GM19438 (cell line): ENCODE measurements around the gene PAFAH2.
"Not testable (repeated sequence)": the region's sequence is repeated elsewhere in the genome, so short reads cannot be mapped to it uniquely, and the experiment has no call there.

ENCODE experiments used
- ATAC-seq: cut with Tn5 transposase; IDR thresholded peaks from one replicate; pipeline ENCODE4 v1.9.1; 2021; ENCODE audit warnings: low read depth; ENCODE audit not compliant: unreplicated experiment

Gene PAFAH2

GRCh38 chr1:25943511-25943910, 54.4 kb downstream of the PAFAH2 start:
- not testable (repeated sequence) for ATAC-seq

DNA sequence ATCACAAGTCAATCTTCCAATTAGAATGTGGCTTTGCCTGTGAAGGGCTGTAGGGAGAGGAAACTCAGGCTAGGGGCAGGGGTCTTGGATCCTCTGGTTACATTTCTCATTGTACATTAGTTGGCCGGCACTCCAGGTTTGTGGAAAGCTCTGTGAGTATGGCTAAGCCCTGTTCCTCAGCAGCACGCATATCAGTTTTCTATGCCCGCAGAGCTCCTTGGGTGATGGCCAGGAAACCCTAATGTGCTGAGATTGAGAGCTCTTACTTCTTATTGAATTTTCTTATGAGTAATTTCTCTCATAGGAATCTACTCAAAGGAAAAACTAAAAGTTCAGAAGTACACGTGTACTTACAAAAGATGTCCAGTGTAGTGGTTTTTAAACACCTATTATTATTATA, 60.9 kb downstream of the PAFAH2 start:
- ATAC-seq: no peak

- no peak for ATAC-seq
Measured at GRCh38 chr1:25933479-25934365, 64.1 kb downstream of the PAFAH2 start.

DNA sequence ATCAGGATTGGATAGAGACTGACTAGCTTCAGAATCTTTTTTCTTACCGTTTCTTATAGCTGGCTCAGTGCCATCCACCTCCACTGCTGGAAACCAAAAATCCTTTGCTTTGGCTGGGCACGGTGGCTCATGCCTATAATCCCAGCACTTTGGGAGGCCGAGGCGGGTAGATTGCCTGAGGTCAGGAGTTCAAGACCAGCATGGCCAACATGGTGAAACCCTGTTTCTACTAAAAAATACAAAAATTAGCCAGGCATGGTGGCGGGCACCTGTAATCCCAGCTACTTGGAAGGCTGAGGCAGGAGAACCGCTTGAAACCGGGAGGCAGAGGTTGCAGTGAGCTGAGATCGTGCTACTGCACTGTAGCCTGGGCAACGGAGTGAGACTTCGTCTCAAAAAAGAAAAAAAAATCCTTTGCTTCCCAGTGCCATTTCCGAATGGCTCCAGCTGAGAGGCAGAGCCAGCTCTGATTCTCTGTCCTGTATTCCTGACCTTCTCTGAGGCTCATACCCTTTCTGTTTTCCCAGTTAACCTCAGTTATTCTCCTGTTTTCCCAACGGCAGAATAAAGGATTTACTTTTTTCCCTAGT, 65.0 kb downstream of the PAFAH2 start:
- ATAC-seq: not testable (repeated sequence)

GRCh38 chr1:25932321-25932720, 65.5 kb downstream of the PAFAH2 start:
- ATAC-seq: no peak

- no peak for ATAC-seq
Measured at GRCh38 chr1:25929016-25929415, 68.8 kb downstream of the PAFAH2 start.

- ATAC-seq: no peak
Measured at GRCh38 chr1:25927521-25928265, 70.2 kb downstream of the PAFAH2 start.

- no peak for ATAC-seq
Measured at GRCh38 chr1:25926731-25927496, 70.9 kb downstream of the PAFAH2 start.

GRCh38 chr1:25924454-25924853, 73.4 kb downstream of the PAFAH2 start:
- no peak for ATAC-seq

- ATAC-seq: no peak
Measured at GRCh38 chr1:25922971-25923552, 74.8 kb downstream of the PAFAH2 start.

- no peak for ATAC-seq
Measured at GRCh38 chr1:25922056-25922970, 75.5 kb downstream of the PAFAH2 start.

GRCh38 chr1:25918615-25919014, 79.2 kb downstream of the PAFAH2 start:
- no peak for ATAC-seq

- no peak for ATAC-seq
Measured at GRCh38 chr1:25917996-25918395, 79.9 kb downstream of the PAFAH2 start.

DNA sequence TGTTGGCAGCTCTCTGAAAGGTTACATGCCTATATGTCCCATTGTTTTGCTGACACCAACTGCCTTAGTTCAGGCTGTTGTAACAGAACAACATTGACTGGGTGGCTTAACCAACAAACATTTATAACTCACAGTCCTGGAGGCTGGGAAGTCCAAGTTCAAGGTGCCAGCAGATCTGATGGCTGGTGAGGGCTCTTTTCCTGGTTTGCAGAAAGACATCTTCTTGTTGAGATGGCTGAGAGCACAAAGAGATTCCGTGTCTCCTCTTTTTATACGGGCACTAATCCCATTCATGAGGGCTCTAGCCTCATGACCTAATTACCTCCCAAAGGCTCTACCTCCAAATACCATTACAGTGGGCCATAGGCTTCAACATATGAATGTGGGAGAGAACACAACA, 81.4 kb downstream of the PAFAH2 start:
- ATAC-seq: no peak

GRCh38 chr1:25914074-25914995, 83.5 kb downstream of the PAFAH2 start:
- ATAC-seq: no peak

DNA sequence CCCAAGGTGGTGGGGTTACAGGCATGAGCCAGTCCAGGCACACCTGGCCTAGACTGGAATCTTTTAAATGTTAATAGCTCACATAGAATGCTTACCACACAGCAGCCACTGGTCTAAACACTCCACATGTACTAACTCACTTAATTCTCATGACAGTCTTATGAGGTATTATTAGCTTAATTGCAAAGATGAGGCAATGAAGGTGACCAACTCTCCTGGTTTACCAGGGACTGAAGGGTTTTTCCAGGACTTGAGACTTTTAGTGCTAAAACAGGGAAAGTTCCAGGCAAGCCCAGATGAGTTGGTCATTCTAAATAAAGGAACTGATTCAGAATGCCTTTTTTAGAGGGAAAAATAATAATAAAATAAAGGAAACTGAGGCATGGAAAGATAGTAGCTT, 84.7 kb downstream of the PAFAH2 start:
- no peak for ATAC-seq

DNA sequence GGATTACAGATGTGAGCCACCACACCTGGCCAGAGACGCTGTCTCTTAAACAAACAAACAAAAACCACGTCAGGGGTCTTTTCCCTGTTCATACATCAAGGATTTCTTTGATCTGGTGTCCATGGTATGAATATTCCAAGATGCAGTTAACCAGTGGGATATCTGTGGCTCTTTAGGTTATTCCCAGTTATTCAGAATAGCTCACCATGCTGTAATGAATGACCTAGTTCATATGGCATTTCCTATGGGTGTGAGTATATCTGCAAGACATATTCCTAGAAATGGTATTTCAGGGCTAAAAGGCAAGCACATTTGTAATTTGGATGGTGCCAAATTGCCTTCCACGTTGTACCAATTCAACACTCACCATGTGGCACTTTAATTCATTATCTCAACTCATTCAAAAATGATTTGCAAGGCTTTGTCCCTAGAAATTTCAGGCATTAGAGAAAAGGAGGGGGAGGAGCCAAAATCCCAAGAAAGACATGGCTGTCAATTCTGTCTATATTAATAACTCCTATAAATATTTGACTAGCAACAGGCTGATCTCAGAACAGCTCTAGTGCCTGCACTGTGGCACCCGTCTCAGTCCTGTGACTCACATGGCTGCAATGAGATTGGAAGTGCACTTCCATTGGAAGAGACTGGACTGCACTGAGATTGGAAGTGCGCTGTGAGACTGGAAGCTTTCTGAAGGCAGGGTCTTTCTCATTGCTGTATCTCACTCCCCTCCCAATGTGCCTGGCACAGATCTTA, 85.6 kb downstream of the PAFAH2 start:
- ATAC-seq: no peak

DNA sequence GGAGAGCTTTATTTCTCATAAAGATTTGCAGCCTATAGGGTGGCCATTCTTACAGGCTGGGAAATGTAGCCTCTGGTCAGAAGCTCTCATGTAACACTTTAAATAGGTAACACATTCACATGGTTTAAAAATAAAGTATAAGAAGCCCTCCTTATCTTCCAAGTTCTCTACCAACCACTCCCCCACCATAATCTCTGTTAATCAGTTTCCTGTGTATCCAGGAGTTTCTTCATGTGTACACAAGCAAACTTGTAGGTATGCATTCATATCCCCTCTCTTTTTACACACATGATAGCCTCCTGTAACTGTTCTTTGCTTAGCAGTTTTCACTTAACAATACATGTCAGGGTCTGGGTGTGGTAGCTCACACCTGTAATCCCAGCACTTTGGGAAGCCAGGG, 86.7 kb downstream of the PAFAH2 start:
- no peak for ATAC-seq
